MCF 10A (cell line): ENCODE results near the gene VOPP1. TPM values are rescaled to one million over a fixed set of nuclear protein-coding genes. Genes with fewer than 3 reads are reported as not detected.
"Not testable (repeated sequence)": the region's sequence is repeated elsewhere in the genome, so short reads cannot be mapped to it uniquely, and the experiment has no call there.

Experiments
- BruUV-seq: library from RNA; stranded (reverse); fragments of 400-500 nt; replicated peaks from 2 replicates; lab custom pipeline; 2021; lab: Mats Ljungman, UMichigan
- CTCF ChIA-PET: fragments of 300-600 bp; sonication (Branson Sonifier 250); formaldehyde crosslinking; extraction: SDS; loops from one replicate; lab custom pipeline; 2021; ENCODE audit warnings: antibody characterized with exemption, inconsistent platforms; lab: Yijun Ruan, JAX
- POLR2A ChIA-PET: fragments of 300-600, 350-650 bp; sonication (Branson Sonifier 250); formaldehyde crosslinking; extraction: SDS; loops from one replicate; lab custom pipeline; 2020; ENCODE audit warnings: antibody characterized with exemption, inconsistent platforms; lab: Yijun Ruan, JAX
- DNase-seq: peaks from one replicate; pipeline ENCODE4 v3.0.0-alpha.2; 2018; ENCODE audit not compliant: unreplicated experiment
- H3K27ac Mint-ChIP-seq: one replicate; pipeline ENCODE4 v1.8.0; 2022; ENCODE audit warnings: mild to moderate bottlenecking, low read depth, mixed read lengths; ENCODE audit not compliant: unreplicated experiment
- H3K27me3 Mint-ChIP-seq: one replicate; pipeline ENCODE4 v1.8.0; 2022; ENCODE audit warnings: mixed read lengths; ENCODE audit not compliant: insufficient read depth, unreplicated experiment
- H3K36me3 Mint-ChIP-seq: one replicate; pipeline ENCODE4 v1.8.0; 2022; ENCODE audit warnings: mild to moderate bottlenecking, moderate library complexity, mixed read lengths; ENCODE audit not compliant: insufficient read depth, unreplicated experiment
- H3K4me1 Mint-ChIP-seq: one replicate; pipeline ENCODE4 v1.8.0; 2022; ENCODE audit warnings: mixed read lengths; ENCODE audit not compliant: insufficient read depth, unreplicated experiment
- H3K4me3 Mint-ChIP-seq: one replicate; pipeline ENCODE4 v1.8.0; 2022; ENCODE audit warnings: mild to moderate bottlenecking, moderate library complexity, mixed read lengths; ENCODE audit not compliant: unreplicated experiment
- H3K9me3 Mint-ChIP-seq: one replicate; pipeline ENCODE4 v1.8.0; 2022; ENCODE audit warnings: mixed read lengths; ENCODE audit not compliant: unreplicated experiment
- intact Hi-C: fragments of 100-400 bp; cut with micrococcal nuclease; formaldehyde crosslinking; loops from 2 replicates; pipeline ENCODE4 v1.14.1; 2022
- total RNA-seq: library from RNA; stranded (reverse); gene quantifications from 2 replicates; pipeline ENCODE4 v1.2.3, GENCODE V29; 2022
- TF ChIP-seq, protein P1 (sequence below): fragments of 200-600 bp; IDR thresholded peaks from one replicate; pipeline ENCODE4 v1.8.0; 2022; ENCODE audit warnings: antibody characterized with exemption, mild to moderate bottlenecking; ENCODE audit not compliant: unreplicated experiment

VOPP1 gene
- total RNA-seq, 1 experiment from 2014 or later: 29.2 TPM

DNA sequence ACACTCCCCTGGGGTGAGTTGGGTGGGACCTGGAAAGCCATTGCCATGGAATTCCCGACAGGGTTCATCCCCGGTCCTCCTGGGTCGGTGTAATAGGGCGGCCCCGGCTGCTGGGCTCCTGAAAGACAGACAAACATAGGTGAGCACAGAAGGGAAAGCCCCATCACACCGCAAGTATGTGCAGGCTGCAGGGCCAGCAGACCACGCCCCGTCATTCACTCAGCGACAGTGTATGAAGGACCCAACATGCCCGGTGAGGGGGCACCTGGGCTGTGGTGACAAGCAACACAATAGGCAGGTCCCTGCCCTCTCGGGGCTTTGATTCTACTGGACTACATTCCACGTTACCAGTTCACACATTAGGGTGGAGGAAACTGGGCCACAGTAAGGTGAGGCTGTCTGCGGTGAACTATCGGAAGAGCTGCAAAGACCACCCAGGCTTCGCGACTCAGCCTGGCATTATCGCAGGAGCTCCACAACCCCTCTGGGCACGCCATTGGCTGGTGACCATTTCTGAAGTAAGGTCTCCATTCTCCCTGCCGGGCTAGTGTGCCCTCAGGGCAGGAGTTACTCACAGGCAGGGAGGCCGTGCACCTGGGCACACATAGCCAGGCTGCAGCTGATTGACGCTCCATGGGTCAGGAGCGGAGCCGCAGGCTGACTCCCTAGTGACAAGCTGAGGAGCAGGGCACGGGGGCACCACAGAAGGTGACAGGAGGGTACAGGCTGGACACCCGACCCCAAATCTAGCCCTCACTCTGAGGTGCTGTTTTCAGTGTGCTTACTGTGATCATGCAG is 99.2 kb downstream of the VOPP1 start:
- no peak overlapping the region for H3K27ac Mint-ChIP-seq
- no peaks in the 10 kb centered on the region for H3K27me3 Mint-ChIP-seq
- no TSS peak for BruUV-seq
- no peak for DNase-seq
- H3K4me1 Mint-ChIP-seq: peaks cover 10% of the 10 kb centered on the region
- POLR2A ChIA-PET: no interaction called here
- no peak overlapping the region for H3K4me3 Mint-ChIP-seq
- H3K36me3 Mint-ChIP-seq: peaks cover 22% of the 10 kb centered on the region
- TF ChIP-seq, protein P1, sequence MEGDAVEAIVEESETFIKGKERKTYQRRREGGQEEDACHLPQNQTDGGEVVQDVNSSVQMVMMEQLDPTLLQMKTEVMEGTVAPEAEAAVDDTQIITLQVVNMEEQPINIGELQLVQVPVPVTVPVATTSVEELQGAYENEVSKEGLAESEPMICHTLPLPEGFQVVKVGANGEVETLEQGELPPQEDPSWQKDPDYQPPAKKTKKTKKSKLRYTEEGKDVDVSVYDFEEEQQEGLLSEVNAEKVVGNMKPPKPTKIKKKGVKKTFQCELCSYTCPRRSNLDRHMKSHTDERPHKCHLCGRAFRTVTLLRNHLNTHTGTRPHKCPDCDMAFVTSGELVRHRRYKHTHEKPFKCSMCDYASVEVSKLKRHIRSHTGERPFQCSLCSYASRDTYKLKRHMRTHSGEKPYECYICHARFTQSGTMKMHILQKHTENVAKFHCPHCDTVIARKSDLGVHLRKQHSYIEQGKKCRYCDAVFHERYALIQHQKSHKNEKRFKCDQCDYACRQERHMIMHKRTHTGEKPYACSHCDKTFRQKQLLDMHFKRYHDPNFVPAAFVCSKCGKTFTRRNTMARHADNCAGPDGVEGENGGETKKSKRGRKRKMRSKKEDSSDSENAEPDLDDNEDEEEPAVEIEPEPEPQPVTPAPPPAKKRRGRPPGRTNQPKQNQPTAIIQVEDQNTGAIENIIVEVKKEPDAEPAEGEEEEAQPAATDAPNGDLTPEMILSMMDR: no peak
- H3K9me3 Mint-ChIP-seq: no peaks in the 10 kb centered on the region
- CTCF ChIA-PET: no interaction called here
- intact Hi-C loops: no loop called here

DNA sequence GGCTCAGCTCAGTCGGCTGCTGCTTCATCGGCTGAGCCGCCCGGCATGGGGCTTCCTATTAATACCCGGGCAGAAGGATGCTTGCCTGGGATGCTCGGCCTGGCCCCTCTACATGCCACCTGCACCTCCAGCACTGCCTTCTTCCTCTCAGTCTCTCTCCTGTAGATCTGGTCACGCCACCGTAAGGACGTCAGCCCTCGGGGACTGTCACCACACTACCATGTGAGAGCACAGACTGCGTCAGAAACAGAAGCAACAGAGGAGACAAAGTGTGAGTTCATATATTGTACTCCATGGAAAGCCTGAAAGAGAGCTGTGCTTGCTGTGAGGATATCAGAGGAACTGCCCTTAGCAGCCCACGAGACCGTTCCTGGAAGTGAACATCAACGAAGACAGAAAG is 99.9 kb downstream of the VOPP1 start:
- CTCF ChIA-PET, intact Hi-C loops, H3K27ac Mint-ChIP-seq, H3K4me3 Mint-ChIP-seq, H3K4me1 Mint-ChIP-seq, H3K27me3 Mint-ChIP-seq, POLR2A ChIA-PET, H3K9me3 Mint-ChIP-seq, DNase-seq, BruUV-seq: not testable (repeated sequence)
- peaks cover 17% of the 10 kb centered on the region for H3K36me3 Mint-ChIP-seq

DNA sequence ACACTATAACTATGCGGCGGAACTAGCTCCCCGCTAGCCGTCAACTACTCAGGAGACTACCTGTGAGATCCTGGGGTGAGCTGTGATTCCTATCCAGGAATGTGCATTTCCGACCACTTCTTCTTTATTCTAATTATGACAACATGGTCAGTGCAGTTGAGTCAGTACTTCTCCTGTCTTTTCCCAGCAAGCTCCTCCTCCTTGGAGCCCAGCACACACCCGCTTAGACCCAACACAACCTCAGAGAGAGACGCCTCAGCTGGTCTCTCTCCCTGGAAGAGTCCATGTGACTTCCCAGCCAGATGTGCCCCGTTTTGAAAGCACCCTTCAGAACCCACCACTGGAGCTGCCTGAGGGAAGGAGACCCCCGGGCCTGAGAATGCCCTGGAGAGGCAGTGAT is 100.7 kb downstream of the VOPP1 start:
- H3K4me3 Mint-ChIP-seq, H3K9me3 Mint-ChIP-seq, CTCF ChIA-PET, H3K27me3 Mint-ChIP-seq, intact Hi-C loops, H3K4me1 Mint-ChIP-seq, DNase-seq, POLR2A ChIA-PET, H3K27ac Mint-ChIP-seq, BruUV-seq: not testable (repeated sequence)
- H3K36me3 Mint-ChIP-seq: peaks cover 19% of the 10 kb centered on the region

DNA sequence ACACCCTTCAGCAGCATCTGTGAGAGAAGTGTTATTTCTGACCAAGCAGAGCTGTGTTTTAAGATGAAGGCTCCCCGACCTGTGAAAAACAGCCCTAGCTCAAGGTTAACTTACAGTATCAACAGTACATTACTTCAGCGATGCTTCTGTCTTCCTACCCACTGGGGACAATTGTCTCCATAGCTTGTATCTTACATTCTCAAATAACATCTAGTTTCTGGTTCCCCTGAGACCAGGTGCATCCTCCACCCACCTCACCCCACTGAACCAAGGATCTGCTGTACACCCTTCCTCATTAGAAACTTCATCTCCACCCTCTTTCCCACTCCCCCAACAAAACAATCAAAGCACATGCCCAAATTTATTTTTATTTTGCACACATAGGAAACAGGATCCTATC is 102.0 kb downstream of the VOPP1 start:
- intact Hi-C loops: no loop called here
- BruUV-seq: no TSS peak
- no peak overlapping the region for H3K27ac Mint-ChIP-seq
- peaks cover 19% of the 10 kb centered on the region for H3K36me3 Mint-ChIP-seq
- POLR2A ChIA-PET: no interaction called here
- DNase-seq: no peak
- no peak overlapping the region for H3K4me3 Mint-ChIP-seq
- peaks cover 10% of the 10 kb centered on the region for H3K4me1 Mint-ChIP-seq
- no peaks in the 10 kb centered on the region for H3K9me3 Mint-ChIP-seq
- CTCF ChIA-PET: interaction anchor here (0.5 to 0.8 kb wide), 5 partner anchors 9 to 753 kb away, joined by 3 to 4 read pairs (median 3); no protein-coding TSS in a partner anchor
- TF ChIP-seq, protein P1: no peak
- H3K27me3 Mint-ChIP-seq: no peaks in the 10 kb centered on the region

DNA sequence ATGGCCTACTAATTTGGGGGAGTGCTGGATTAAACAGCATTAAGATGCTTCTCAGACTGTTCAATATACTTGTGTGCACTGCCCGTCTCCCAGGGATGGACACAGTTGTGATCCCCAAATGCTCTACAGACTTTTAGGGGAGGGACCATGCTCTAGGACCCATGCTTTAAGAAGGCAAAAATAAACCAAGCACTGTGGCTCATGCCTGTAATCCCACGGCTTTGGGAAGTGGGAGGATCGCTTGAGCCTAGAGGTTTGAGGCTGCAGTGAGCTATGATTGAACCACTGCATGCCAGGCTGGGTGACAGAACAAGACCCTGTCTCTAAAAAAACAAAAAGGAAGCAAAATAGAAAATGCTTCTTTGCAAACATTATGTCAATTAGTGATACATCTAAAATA is 102.6 kb downstream of the VOPP1 start:
- H3K4me3 Mint-ChIP-seq: no peak overlapping the region
- no peaks in the 10 kb centered on the region for H3K27me3 Mint-ChIP-seq
- POLR2A ChIA-PET: no interaction called here
- H3K9me3 Mint-ChIP-seq: no peaks in the 10 kb centered on the region
- H3K36me3 Mint-ChIP-seq: peaks cover 24% of the 10 kb centered on the region
- intact Hi-C loops: no loop called here
- TF ChIP-seq, protein P1: no peak
- DNase-seq: no peak
- H3K27ac Mint-ChIP-seq: no peak overlapping the region
- peaks cover 7% of the 10 kb centered on the region for H3K4me1 Mint-ChIP-seq
- CTCF ChIA-PET: interaction anchor here (0.5 to 0.8 kb wide), 5 partner anchors 8 to 754 kb away, joined by 3 to 4 read pairs (median 3); no protein-coding TSS in a partner anchor
- no TSS peak for BruUV-seq
